ENCODE results near the gene AGBL5. TPM values are rescaled to one million over a fixed set of nuclear protein-coding genes. Genes with fewer than 3 reads are reported as not detected.
A peak's percentile ranks its signal among the peaks of the same experiment; 100 is the strongest.

The AGBL5 gene
- total and polyA plus RNA-seq, 9 of the 15 experiments (the other 6 are each of a cell fraction or from before 2014, with no cell fraction given), result 3.3 to 52.7 (median 26.2) TPM

DNA sequence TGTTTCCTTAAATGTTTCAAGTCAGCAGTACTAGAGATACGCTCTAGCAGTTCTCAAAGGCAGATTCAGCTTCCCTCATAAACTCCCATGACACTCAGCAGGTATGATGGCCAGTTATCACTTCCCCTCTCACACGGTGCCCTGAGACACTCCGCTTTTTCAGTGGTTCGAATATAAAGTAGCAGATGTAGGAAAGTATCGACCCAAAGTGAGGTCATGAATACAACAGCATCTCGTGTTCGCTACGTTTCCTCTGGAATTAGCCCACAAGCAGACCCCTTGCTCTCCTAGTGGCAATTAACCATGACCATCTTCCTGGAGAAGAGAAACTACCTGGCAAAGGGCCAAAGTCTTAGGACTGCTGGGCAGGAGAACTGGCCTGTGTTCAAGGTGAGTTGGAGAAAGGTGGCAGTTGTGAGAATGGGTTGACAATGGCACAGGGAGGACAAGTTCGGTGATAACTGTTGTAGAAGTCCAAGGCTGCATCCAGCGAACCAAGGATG, 9.3 kb upstream of the AGBL5 start:
- CTCF ChIA-PET (ENCODE audit: low intra/inter-chr PET ratio), result no interaction called here
- H3K79me2 ChIP-seq (ENCODE audit: control insufficient read depth, insufficient read depth, low read length), result no peaks in the 10 kb centered on the region
- H2AFZ ChIP-seq (ENCODE audit: low read depth, low read length), result no peak overlapping the region
- ATAC-seq (0 out of 3 replicates have a peak, but pooled peaks have one; percentile 8), FAIRE-seq (peak; percentile 23), DNase-seq (ENCODE audit: extremely low read depth in 1 of 4, low spot score in 3 of 4) (no peak)
- H3K36me3 ChIP-seq (ENCODE audit: control insufficient read depth, insufficient read depth, low read length), result peaks cover 64% of the 10 kb centered on the region; the same call in 2 of the 3 replicates
- no peaks in the 10 kb centered on the region for H3K27me3 ChIP-seq (ENCODE audit: control insufficient read depth in 2 of 2, insufficient read depth in 2 of 2, low read length in 2 of 2)
- no peak overlapping the region for H3K4me2 ChIP-seq (ENCODE audit: insufficient read depth, low read length)
- in situ Hi-C loops (cut with MboI), result no loop called here
- BruUV-seq (replicated peaks), result no TSS peak
- no peak overlapping the region for H3K4me3 ChIP-seq
- 92% methylated on average over 10 of the region's 10 CpGs for WGBS (ENCODE audit: insufficient coverage, low coverage, missing lambda C conversion rate)
- no peak overlapping the region for H3K9ac ChIP-seq (ENCODE audit: insufficient read depth in 1 of 2, low read depth in 2 of 2, low read length in 2 of 2)
- no peaks in the 10 kb centered on the region for H4K20me1 ChIP-seq (replicated peaks; ENCODE audit: control insufficient read depth, insufficient read depth, low read length)
- no peaks in the 10 kb centered on the region for H3K9me3 ChIP-seq (replicated peaks; ENCODE audit: control insufficient read depth, insufficient read depth, low read depth, low read length)
- POLR2A ChIA-PET, result interaction anchor here (1.0 to 7.9 kb wide), 5 partner anchors 8 to 80 kb away, joined by 4 to 54 read pairs (median 4); partner anchors contain the start of gene TMEM214
- intact Hi-C loops (cut with micrococcal nuclease), result no loop called here
- no peak overlapping the region for H3K27ac ChIP-seq (ENCODE audit: extremely low read depth, low read depth, low read length)
- H3K9me1 ChIP-seq (ENCODE audit: control insufficient read depth, insufficient read depth, low read length), result peaks cover 3% of the 10 kb centered on the region
- no peaks in the 10 kb centered on the region for H3K4me1 ChIP-seq (replicated peaks in 1 of 2; ENCODE audit: control insufficient read depth in 2 of 2, insufficient read depth in 2 of 2, low read length in 2 of 2)
- TF ChIP-seq POLR2B (IDR thresholded peaks at IDR 0.05; ENCODE audit: low read depth, partially characterized antibody), result peak; percentile 65
- peak; percentile 11 for TF ChIP-seq KDM5B (IDR thresholded peaks at IDR 0.05; ENCODE audit: insufficient replicate concordance, low read depth, low read length)
- TF ChIP-seq KAT8 (IDR thresholded peaks at IDR 0.05; ENCODE audit: low read depth), result no peak
- TF ChIP-seq NFIC (IDR thresholded peaks at IDR 0.05), result peak; percentile 95
- TF ChIP-seq, protein P1, sequence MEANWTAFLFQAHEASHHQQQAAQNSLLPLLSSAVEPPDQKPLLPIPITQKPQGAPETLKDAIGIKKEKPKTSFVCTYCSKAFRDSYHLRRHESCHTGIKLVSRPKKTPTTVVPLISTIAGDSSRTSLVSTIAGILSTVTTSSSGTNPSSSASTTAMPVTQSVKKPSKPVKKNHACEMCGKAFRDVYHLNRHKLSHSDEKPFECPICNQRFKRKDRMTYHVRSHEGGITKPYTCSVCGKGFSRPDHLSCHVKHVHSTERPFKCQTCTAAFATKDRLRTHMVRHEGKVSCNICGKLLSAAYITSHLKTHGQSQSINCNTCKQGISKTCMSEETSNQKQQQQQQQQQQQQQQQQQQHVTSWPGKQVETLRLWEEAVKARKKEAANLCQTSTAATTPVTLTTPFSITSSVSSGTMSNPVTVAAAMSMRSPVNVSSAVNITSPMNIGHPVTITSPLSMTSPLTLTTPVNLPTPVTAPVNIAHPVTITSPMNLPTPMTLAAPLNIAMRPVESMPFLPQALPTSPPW (CRISPR knock-in tag; IDR thresholded peaks at IDR 0.05), result no peak
- TF ChIP-seq SUPT5H (IDR thresholded peaks at IDR 0.05), result peak; percentile 72
- peak; percentile 52 for TF ChIP-seq NFIX (CRISPR knock-in tag; IDR thresholded peaks at IDR 0.05; ENCODE audit: low read depth)
- TF ChIP-seq CREB1 (IDR thresholded peaks at IDR 0.05), result no peak
- no peak for TF ChIP-seq CREB1 (CRISPR knock-in tag; IDR thresholded peaks at IDR 0.05)
- peak; percentile 58; the same call in 1 of the 2 replicates for TF ChIP-seq POLR2A (conservative IDR thresholded peaks at IDR 0.05)
- no peak for TF ChIP-seq CCNT2 (IDR thresholded peaks at IDR 0.05; ENCODE audit: borderline replicate concordance, extremely low read depth, insufficient read length, low read depth, low read length)
- TF ChIP-seq, protein P2, sequence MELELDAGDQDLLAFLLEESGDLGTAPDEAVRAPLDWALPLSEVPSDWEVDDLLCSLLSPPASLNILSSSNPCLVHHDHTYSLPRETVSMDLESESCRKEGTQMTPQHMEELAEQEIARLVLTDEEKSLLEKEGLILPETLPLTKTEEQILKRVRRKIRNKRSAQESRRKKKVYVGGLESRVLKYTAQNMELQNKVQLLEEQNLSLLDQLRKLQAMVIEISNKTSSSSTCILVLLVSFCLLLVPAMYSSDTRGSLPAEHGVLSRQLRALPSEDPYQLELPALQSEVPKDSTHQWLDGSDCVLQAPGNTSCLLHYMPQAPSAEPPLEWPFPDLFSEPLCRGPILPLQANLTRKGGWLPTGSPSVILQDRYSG (tag; conservative IDR thresholded peaks at IDR 0.05; ENCODE audit: low read depth), result no peak
- no peak for TF ChIP-seq ZFP30 (CRISPR knock-in tag; IDR thresholded peaks at IDR 0.05; ENCODE audit: borderline replicate concordance)
- TF ChIP-seq ZFP36 (IDR thresholded peaks at IDR 0.05; ENCODE audit: low read depth, low read length, partially characterized antibody), result no peak
- TF ChIP-seq, protein P3, sequence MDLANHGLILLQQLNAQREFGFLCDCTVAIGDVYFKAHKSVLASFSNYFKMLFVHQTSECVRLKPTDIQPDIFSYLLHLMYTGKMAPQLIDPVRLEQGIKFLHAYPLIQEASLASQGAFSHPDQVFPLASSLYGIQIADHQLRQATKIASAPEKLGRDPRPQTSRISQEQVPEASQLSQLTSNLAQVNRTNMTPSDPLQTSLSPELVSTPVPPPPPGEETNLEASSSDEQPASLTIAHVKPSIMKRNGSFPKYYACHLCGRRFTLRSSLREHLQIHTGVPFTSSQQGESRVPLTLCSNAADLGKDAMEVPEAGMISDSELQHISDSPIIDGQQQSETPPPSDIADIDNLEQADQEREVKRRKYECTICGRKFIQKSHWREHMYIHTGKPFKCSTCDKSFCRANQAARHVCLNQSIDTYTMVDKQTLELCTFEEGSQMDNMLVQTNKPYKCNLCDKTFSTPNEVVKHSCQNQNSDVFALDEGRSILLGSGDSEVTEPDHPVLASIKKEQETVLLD (IDR thresholded peaks at IDR 0.05), result no peak
- TF ChIP-seq, protein P4, sequence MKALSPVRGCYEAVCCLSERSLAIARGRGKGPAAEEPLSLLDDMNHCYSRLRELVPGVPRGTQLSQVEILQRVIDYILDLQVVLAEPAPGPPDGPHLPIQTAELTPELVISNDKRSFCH (CRISPR knock-in tag; IDR thresholded peaks at IDR 0.05), result no peak
- TF ChIP-seq, protein P4 (tag; IDR thresholded peaks at IDR 0.05), result no peak
